Neural progenitor cell (in vitro differentiated cells): ENCODE data around the gene C16orf82.

ENCODE experiments used
- EZH2 ChIP-seq: fragments of 200-600 bp; sonication (generic); IDR thresholded peaks from 2 replicates; pipeline ENCODE4 v1.6.1; 2017; ENCODE audit warnings: antibody characterized with exemption, mild to moderate bottlenecking, moderate library complexity
- TF ChIP-seq, protein P1 (sequence below): fragments of 200-600 bp; sonication (generic); IDR thresholded peaks from 2 replicates; pipeline ENCODE4 v1.5.1; 2017; ENCODE audit warnings: antibody characterized with exemption, mild to moderate bottlenecking

DNA sequence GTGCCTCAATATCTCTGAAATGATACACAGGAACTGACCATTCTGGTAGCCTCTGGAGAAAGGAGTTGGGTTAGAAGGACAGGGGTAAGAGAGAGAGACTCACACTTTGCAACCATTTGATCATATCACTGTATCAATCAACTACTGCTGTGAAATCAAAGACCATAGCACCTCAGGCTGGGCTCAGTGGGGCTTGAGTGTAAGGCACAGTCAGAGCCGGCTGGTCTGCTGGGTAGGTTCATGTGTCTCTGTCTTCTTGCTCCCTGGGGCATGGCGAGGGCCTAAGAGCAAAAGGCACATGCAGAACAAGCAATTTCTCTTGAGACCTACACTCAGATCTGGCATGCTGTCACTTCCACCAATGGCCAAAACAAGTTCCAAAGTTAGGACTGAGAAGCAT, 46.7 kb upstream of the C16orf82 start:
- TF ChIP-seq, protein P1, sequence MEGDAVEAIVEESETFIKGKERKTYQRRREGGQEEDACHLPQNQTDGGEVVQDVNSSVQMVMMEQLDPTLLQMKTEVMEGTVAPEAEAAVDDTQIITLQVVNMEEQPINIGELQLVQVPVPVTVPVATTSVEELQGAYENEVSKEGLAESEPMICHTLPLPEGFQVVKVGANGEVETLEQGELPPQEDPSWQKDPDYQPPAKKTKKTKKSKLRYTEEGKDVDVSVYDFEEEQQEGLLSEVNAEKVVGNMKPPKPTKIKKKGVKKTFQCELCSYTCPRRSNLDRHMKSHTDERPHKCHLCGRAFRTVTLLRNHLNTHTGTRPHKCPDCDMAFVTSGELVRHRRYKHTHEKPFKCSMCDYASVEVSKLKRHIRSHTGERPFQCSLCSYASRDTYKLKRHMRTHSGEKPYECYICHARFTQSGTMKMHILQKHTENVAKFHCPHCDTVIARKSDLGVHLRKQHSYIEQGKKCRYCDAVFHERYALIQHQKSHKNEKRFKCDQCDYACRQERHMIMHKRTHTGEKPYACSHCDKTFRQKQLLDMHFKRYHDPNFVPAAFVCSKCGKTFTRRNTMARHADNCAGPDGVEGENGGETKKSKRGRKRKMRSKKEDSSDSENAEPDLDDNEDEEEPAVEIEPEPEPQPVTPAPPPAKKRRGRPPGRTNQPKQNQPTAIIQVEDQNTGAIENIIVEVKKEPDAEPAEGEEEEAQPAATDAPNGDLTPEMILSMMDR, result no peak
- TF ChIP-seq EZH2, result no peak
